Common myeloid progenitor, CD34-positive (primary cell): ENCODE data around the gene PDCD10.

Experiments used
- CTCF ChIA-PET: fragments of 350-600 bp; sonication (Branson Sonifier 250); formaldehyde crosslinking; loops from one replicate; lab custom pipeline; 2021; ENCODE audit warnings: antibody characterized with exemption; lab: Charles Lee
- POLR2A ChIA-PET: fragments of 350-600 bp; sonication (Branson Sonifier 250); formaldehyde crosslinking; loops from one replicate; lab custom pipeline; 2021; ENCODE audit warnings: antibody characterized with exemption; lab: Charles Lee
- DNase-seq, 3 donors: peaks; one replicate each; pipeline versions ENCODE4 v3.0.0 to v3.0.0-alpha.2; 2013
- H3K27ac ChIP-seq, 2 experiments: 1 replicate in 1 of 2; 2 replicates in 1 of 2; pipeline ENCODE4 v1.7.0; 2013; ENCODE audit warnings: inconsistent platforms in 2 of 2, low read length in 2 of 2, mild to moderate bottlenecking in 2 of 2, low read depth in 1 of 2, moderate library complexity in 1 of 2; ENCODE audit not compliant: severe bottlenecking in 2 of 2, insufficient read depth in 1 of 2, poor library complexity in 1 of 2
- H3K27me3 ChIP-seq, 5 experiments: replicated peaks in 2 of 5; 1 replicate in 3 of 5; 2 replicates in 2 of 5; pipeline versions ENCODE4 v1.6.1 to v1.7.0; 2013; ENCODE audit warnings: low read length in 4 of 5, mild to moderate bottlenecking in 2 of 5, moderate library complexity in 2 of 5, inconsistent platforms in 1 of 5; ENCODE audit not compliant: insufficient read depth in 5 of 5, control insufficient read depth in 4 of 5
- H3K36me3 ChIP-seq, 4 experiments: 1 replicate in 2 of 4; 2 replicates in 2 of 4; pipeline versions ENCODE4 v1.6.1 to v1.7.0; 2013; ENCODE audit warnings: low read length in 3 of 4, control low read depth in 1 of 4, mild to moderate bottlenecking in 1 of 4; ENCODE audit not compliant: control insufficient read depth in 4 of 4, insufficient read depth in 4 of 4
- H3K4me1 ChIP-seq, 4 experiments: 1 replicate in 3 of 4; 2 replicates in 1 of 4; pipeline versions ENCODE4 v1.6.1 to v1.7.1; 2013; ENCODE audit warnings: low read length in 3 of 4, mild to moderate bottlenecking in 3 of 4, control low read depth in 1 of 4, inconsistent platforms in 1 of 4, moderate library complexity in 1 of 4; ENCODE audit not compliant: control insufficient read depth in 4 of 4, insufficient read depth in 4 of 4; ENCODE audit errors: control extremely low read depth in 1 of 4
- H3K4me3 ChIP-seq, 7 experiments: 1 replicate in 4 of 7; 2 replicates in 3 of 7; pipeline versions ENCODE4 v1.5.1 to v1.7.0; 2013; ENCODE audit warnings: mild to moderate bottlenecking in 7 of 7, low read length in 6 of 7, moderate library complexity in 6 of 7, inconsistent platforms in 2 of 7, low read depth in 2 of 7, control low read depth in 1 of 7; ENCODE audit not compliant: insufficient read depth in 4 of 7, control insufficient read depth in 1 of 7; ENCODE audit errors: extremely low read depth in 1 of 7
- H3K9me3 ChIP-seq, 5 experiments: 1 replicate in 4 of 5; 2 replicates in 1 of 5; pipeline versions ENCODE4 v1.6.1 to v1.7.1; 2013; ENCODE audit warnings: low read length in 4 of 5, mild to moderate bottlenecking in 2 of 5, inconsistent platforms in 1 of 5, low read depth in 1 of 5, moderate library complexity in 1 of 5; ENCODE audit not compliant: control insufficient read depth in 4 of 5, insufficient read depth in 2 of 5; ENCODE audit errors: control extremely low read depth in 1 of 5
- WGBS: methylation state at CpG from one replicate; pipeline ENCODE4 v1.1.5; 2013; ENCODE audit not compliant: insufficient coverage; 5-methylcytosine and 5-hydroxymethylcytosine counted together

The PDCD10 gene

DNA sequence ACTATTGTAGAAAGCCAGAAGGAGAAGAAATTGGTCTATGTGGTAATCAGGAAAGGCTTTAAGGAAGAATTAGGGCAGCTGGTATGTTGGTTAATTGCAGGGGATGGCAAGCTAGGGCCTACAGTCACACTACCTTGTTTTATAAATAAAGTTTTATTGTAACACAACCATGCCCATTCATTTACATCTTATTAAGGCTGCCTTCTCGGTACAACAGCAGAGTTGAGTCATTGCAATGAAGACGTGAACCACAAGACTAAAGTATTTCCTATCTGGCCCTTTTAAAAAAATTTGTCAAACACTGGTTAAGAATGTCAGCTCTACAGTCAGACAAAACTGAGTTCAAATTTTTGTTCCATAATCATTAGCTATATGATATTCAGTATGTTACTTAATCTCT lies 9.1 kb upstream of the PDCD10 start:
- no peak for DNase-seq
- ChIA-PET CTCF (interaction anchor here (0.6 to 1.8 kb wide), 5 partner anchors 8 to 140 kb away, joined by 3 to 7 read pairs (median 3); partner anchors contain the start of genes PDCD10 and SERPINI1), POLR2A (no interaction called here)
- Histone ChIP-seq H3K27me3 (no peaks in the 10 kb centered on the region), H3K9me3 (no peaks in the 10 kb centered on the region), H3K4me3 (no peak overlapping the region), H3K27ac (no peak overlapping the region), H3K36me3 (peaks cover 0 to 2% (median 0%) of the 10 kb centered on the region in 4 experiments), H3K4me1 (peaks cover 0 to 2% (median 0%) of the 10 kb centered on the region in 4 experiments)
- WGBS, result 100% methylated on average over 2 of the region's 2 CpGs

- CTCF ChIA-PET, result interaction anchor here (1.0 to 3.5 kb wide), 7 partner anchors 12 to 362 kb away, joined by 3 to 20 read pairs (median 6); partner anchors contain the start of gene ZBBX
- Histone ChIP-seq H3K4me1 (peaks cover 0 to 2% (median 1%) of the 10 kb centered on the region in 4 experiments), H3K36me3 (peaks cover 0 to 2% (median 0%) of the 10 kb centered on the region in 4 experiments), H3K27me3 (no peaks in the 10 kb centered on the region), H3K9me3 (no peaks in the 10 kb centered on the region), H3K4me3 (no peak overlapping the region), H3K27ac (no peak overlapping the region)
- POLR2A ChIA-PET, result no interaction called here
- DNase-seq, result no peak
- WGBS, result 75% methylated on average over 2 of the region's 2 CpGs
Observed at GRCh38 chr3:167742338-167742737, 7.6 kb upstream of the PDCD10 start.

- peaks cover 0 to 2% (median 0%) of the 10 kb centered on the region in 4 experiments for H3K36me3 ChIP-seq
- no peak overlapping the region for H3K27ac ChIP-seq
- H3K9me3 ChIP-seq, result no peaks in the 10 kb centered on the region
- ChIA-PET CTCF (interaction anchor here (0.6 to 3.5 kb wide), 17 partner anchors 9 to 361 kb away, joined by 3 to 20 read pairs (median 6); partner anchors contain the start of gene ZBBX), POLR2A (no interaction called here)
- H3K4me1 ChIP-seq, result peaks cover 0 to 15% (median 7%) of the 10 kb centered on the region in 4 experiments
- no peak overlapping the region for H3K4me3 ChIP-seq
- DNase-seq, result peak; percentile 55 to 72 (median 69)
- no peaks in the 10 kb centered on the region for H3K27me3 ChIP-seq
- WGBS, result 100% methylated on average over 1 of the region's 2 CpGs
Observed at GRCh38 chr3:167740961-167741587, 6.4 kb upstream of the PDCD10 start.

DNA sequence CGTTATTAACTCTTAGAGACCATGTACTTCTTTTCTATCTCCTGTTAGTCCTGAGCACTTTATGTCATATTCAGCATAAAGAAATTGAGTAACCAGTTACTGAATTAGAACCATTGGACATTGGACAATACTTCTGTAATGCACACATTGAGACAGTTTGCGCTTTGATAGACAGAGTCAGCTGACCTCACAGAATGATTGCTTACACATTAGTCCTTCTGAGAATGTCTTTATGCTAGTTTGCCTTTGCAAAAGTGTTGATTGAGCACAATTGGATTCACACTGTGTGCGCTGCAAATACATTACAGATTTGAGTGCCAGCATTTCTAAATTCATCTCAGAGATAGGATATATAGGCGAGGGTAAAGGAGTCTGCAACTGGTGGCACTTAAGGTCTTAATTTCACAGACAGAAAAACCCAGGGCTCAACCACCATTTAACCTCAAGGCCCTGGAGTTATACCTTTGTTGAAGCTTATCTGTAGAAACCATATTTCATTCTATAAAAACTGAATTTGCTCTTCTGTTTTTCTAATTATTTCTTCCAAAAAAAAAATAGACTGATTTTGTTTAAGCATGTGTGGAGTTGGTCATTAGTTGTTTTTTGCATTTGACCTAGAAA lies 4.6 kb upstream of the PDCD10 start:
- H3K4me1 ChIP-seq, result peaks cover 3 to 24% (median 10%) of the 10 kb centered on the region in 4 experiments
- WGBS, result 100% methylated on average over 3 of the region's 4 CpGs
- no peaks in the 10 kb centered on the region for H3K9me3 ChIP-seq
- peaks cover 0 to 2% (median 0%) of the 10 kb centered on the region in 4 experiments for H3K36me3 ChIP-seq
- peak in 2 of 3 donors; percentile 28 to 57 for DNase-seq
- no peak overlapping the region for H3K4me3 ChIP-seq
- H3K27ac ChIP-seq, result no peak overlapping the region
- ChIA-PET CTCF (interaction anchor here (1.1 to 3.5 kb wide), 3 partner anchors 55 to 359 kb away, joined by 3 to 20 read pairs (median 10); partner anchors contain the start of gene ZBBX), POLR2A (no interaction called here)
- H3K27me3 ChIP-seq, result no peaks in the 10 kb centered on the region

DNA sequence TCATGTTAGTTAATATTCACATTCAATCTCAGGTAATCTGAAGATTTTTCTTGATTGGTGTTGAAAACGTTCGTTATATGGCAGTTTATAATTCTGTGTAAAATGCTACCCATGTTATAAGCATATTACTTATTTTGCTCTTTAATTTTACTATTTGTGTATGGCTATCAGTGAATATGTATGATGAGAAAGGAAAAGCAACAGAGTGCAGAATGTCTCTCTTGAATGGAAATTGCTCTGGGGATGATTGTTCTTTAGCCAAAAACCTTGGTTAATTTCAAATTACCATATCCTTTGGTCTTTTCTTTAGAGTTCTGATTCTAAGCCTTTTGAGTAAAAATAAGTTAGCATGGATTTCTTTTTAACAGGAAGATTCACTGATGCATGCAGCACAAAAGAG lies 3.3 kb upstream of the PDCD10 start:
- Histone ChIP-seq H3K36me3 (peaks cover 0 to 2% (median 0%) of the 10 kb centered on the region in 4 experiments), H3K4me3 (no peak overlapping the region), H3K27me3 (no peaks in the 10 kb centered on the region), H3K27ac (no peak overlapping the region), H3K9me3 (no peaks in the 10 kb centered on the region), H3K4me1 (peaks cover 3 to 31% (median 19%) of the 10 kb centered on the region in 4 experiments)
- no peak for DNase-seq
- CTCF ChIA-PET, result no interaction called here
- POLR2A ChIA-PET, result no interaction called here
- WGBS, result no CpG with 5 or more reads among the region's 2 CpGs

GRCh38 chr3:167736997-167737396 lies 2.3 kb upstream of the PDCD10 start:
- Histone ChIP-seq H3K4me1 (peaks cover 3 to 41% (median 22%) of the 10 kb centered on the region in 4 experiments), H3K9me3 (no peaks in the 10 kb centered on the region), H3K36me3 (peaks cover 0 to 6% (median 0%) of the 10 kb centered on the region in 4 experiments), H3K27me3 (no peaks in the 10 kb centered on the region), H3K4me3 (peak overlapping the region in 2 of 7 experiments; percentile 87 to 98), H3K27ac (no peak overlapping the region)
- DNase-seq, result no peak
- WGBS, result 100% methylated on average over 1 of the region's 2 CpGs
- ChIA-PET POLR2A (no interaction called here), CTCF (interaction anchor here (1.5 to 3.2 kb wide), 3 partner anchors 10 to 53 kb away, joined by 3 to 13 read pairs (median 3); no protein-coding TSS in a partner anchor)
